Activated CD8-positive, alpha-beta T cell treated with anti-CD3 and anti-CD28 coated beads for 36 hours (primary cell): Measurements from ENCODE around the gene TALDO1. TPM values are rescaled to one million over a fixed set of nuclear protein-coding genes. Genes with fewer than 3 reads are reported as not detected.
A peak's percentile ranks its signal among the peaks of the same experiment; 100 is the strongest.

Source experiments
- ATAC-seq: fragments of 200-7000 bp; cut with Tn5 transposase; one replicate; pipeline ENCODE4 v1.10.0; 2021; ENCODE audit warnings: mild to moderate bottlenecking, moderate library complexity
- CTCF ChIA-PET: fragments of 350-600 bp; sonication (Branson Sonifier 250); formaldehyde crosslinking; loops from one replicate; lab custom pipeline; 2021; ENCODE audit warnings: antibody characterized with exemption; lab: Charles Lee
- POLR2A ChIA-PET: fragments of 350-600 bp; sonication (Branson Sonifier 250); formaldehyde crosslinking; loops from one replicate; lab custom pipeline; 2021; ENCODE audit warnings: antibody characterized with exemption; lab: Charles Lee
- DNase-seq: peaks from one replicate; pipeline ENCODE4 v3.0.0-alpha.2; 2020
- H3K27ac Mint-ChIP-seq: one replicate; pipeline ENCODE4 v1.8.0; 2021; ENCODE audit warnings: mild to moderate bottlenecking, mixed read lengths
- H3K27me3 Mint-ChIP-seq: one replicate; pipeline ENCODE4 v1.8.0; 2021; ENCODE audit warnings: mixed read lengths
- H3K36me3 Mint-ChIP-seq: one replicate; pipeline ENCODE4 v1.8.0; 2021; ENCODE audit warnings: low read depth, mixed read lengths
- H3K4me1 Mint-ChIP-seq: one replicate; pipeline ENCODE4 v1.8.0; 2021; ENCODE audit warnings: low read depth, mixed read lengths
- H3K4me3 Mint-ChIP-seq: one replicate; pipeline ENCODE4 v1.8.0; 2021; ENCODE audit warnings: mild to moderate bottlenecking, moderate library complexity, mixed read lengths
- H3K9me3 Mint-ChIP-seq: one replicate; pipeline ENCODE4 v1.8.0; 2021; ENCODE audit warnings: mixed read lengths
- intact Hi-C: fragments of 100-400 bp; cut with micrococcal nuclease; formaldehyde crosslinking; loops from one replicate; pipeline ENCODE4 v1.10.0; 2022
- total RNA-seq, 2 experiments: library from RNA; stranded (reverse); gene quantifications; one replicate each; pipeline ENCODE4 v1.2.3, GENCODE V29; 2021
- TF ChIP-seq, protein P1 (sequence below): fragments of 200-600 bp; IDR thresholded peaks from one replicate; pipeline ENCODE4 v1.8.0; 2022; ENCODE audit warnings: antibody characterized with exemption, mild to moderate bottlenecking

The TALDO1 gene
- total RNA-seq, 2 experiments from 2014 or later: 234 to 241 TPM

DNA sequence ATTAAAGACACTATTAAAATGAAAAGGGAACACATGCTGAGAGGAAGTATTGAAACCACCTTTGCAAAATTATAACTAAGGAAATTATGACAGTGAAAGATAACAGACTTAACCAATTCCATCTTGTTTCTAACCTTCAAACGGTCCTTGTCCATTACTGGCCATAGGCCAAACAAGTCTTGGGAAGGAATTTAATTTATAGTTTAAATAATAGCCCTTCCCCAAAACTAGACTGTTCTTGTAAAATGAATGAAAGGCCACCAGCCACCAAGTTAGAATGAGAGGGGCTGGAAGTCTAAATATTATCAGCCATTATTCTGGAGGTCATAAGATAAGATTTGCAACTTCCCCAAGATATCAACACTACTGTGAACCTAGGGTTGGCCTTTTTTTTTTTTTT, 1.8 kb upstream of the TALDO1 start:
- ATAC-seq (no peak), DNase-seq (no peak)
- Mint-ChIP-seq H3K9me3 (no peaks in the 10 kb centered on the region), H3K27me3 (no peaks in the 10 kb centered on the region), H3K27ac (no peak overlapping the region), H3K4me3 (no peak overlapping the region), H3K4me1 (peaks cover 14% of the 10 kb centered on the region), H3K36me3 (peaks cover 3% of the 10 kb centered on the region)
- TF ChIP-seq, protein P1, sequence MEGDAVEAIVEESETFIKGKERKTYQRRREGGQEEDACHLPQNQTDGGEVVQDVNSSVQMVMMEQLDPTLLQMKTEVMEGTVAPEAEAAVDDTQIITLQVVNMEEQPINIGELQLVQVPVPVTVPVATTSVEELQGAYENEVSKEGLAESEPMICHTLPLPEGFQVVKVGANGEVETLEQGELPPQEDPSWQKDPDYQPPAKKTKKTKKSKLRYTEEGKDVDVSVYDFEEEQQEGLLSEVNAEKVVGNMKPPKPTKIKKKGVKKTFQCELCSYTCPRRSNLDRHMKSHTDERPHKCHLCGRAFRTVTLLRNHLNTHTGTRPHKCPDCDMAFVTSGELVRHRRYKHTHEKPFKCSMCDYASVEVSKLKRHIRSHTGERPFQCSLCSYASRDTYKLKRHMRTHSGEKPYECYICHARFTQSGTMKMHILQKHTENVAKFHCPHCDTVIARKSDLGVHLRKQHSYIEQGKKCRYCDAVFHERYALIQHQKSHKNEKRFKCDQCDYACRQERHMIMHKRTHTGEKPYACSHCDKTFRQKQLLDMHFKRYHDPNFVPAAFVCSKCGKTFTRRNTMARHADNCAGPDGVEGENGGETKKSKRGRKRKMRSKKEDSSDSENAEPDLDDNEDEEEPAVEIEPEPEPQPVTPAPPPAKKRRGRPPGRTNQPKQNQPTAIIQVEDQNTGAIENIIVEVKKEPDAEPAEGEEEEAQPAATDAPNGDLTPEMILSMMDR: no peak
- ChIA-PET CTCF (interaction anchor here (0.7 to 1.4 kb wide), 3 partner anchors 19 to 41 kb away, joined by 3 to 5 read pairs (median 3); no protein-coding TSS in a partner anchor), POLR2A (no interaction called here)
- intact Hi-C loops: no loop called here

DNA sequence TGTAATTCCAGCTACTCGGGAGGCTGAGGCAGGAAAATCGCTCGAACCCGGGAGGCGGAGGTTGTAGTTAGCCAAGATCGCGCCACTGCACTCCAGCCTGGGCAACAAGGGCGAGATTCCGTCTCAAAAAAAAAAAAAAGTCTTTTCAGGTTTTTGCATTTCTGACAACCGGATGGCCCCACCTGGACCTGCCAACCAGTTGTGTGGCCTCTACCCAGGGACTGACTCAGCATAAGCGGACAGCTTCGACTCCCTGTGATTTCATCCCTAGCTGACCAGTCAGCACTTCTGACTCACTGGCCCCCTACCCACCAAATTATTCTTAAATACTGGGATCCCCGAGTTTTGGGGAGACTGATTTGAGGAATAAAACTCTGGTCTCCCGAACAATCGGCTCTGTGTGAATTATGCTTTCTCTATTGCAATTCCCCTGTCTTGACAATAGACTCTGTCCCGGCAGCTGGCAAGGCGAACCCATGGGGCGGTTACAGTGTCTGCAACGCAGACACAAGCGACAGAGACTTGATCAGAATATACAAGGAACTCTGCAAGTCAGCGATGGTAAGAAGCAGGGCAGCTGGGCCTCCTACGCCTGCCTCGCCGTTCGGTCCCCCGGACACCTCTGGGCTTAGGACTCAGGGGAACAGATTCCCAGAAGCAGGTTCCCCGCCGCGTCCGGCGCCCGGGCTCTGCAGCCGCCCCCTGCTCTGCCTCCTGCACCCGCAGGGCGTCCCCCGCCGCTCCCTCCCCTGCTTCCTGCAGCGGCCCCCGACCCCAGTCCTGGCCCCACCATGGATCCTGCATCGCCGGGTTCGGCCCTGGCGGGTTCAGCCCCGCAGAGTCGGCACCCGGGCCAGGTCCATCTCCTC, 741 bp upstream of the TALDO1 start:
- Mint-ChIP-seq H3K36me3 (peaks cover 3% of the 10 kb centered on the region), H3K9me3 (no peaks in the 10 kb centered on the region), H3K27me3 (no peaks in the 10 kb centered on the region), H3K27ac (peak overlapping the region; percentile 73), H3K4me3 (peak overlapping the region; percentile 87), H3K4me1 (peaks cover 14% of the 10 kb centered on the region)
- peak; percentile 62 for DNase-seq
- TF ChIP-seq, protein P1: no peak
- peak; percentile 45 for ATAC-seq
- ChIA-PET POLR2A (interaction anchor here (0.7 to 3.0 kb wide), 10 partner anchors 10 to 170 kb away, joined by 3 to 14 read pairs (median 4); partner anchors contain the start of genes GATD1 and PHRF1), CTCF (interaction anchor here (1.6 to 3.8 kb wide), 3 partner anchors 9 to 227 kb away, joined by 4 to 24 read pairs (median 6); no protein-coding TSS in a partner anchor)
- intact Hi-C loops: no loop called here

DNA sequence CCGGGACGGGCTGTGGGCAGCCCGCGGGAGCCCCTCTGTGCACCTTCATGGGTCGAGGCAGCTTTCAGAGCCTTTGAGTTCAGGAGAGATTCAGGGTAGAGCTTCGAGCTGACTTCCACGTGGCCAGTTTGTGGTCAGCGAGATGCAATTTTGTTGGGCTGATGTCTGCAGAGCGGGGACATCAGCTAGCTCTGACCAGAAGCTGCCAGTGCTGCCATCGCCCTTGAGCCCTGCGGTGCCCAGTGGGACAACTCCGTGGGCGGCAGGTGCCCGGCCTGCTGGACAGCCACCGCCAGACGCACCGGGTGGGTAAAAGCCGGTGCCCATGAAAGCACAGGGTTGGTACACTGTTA, 719 bp downstream of the TALDO1 start:
- Mint-ChIP-seq H3K9me3 (no peaks in the 10 kb centered on the region), H3K4me3 (peak overlapping the region; percentile 87), H3K4me1 (peaks cover 14% of the 10 kb centered on the region), H3K27ac (peak overlapping the region; percentile 77), H3K27me3 (no peaks in the 10 kb centered on the region), H3K36me3 (peaks cover 3% of the 10 kb centered on the region)
- ChIA-PET POLR2A (interaction anchor here (0.9 to 3.0 kb wide), 9 partner anchors 9 to 241 kb away, joined by 3 to 14 read pairs (median 4); partner anchors contain the start of genes GATD1 and RNH1), CTCF (interaction anchor here (1.0 to 3.8 kb wide), 8 partner anchors 10 to 229 kb away, joined by 3 to 24 read pairs (median 4); no protein-coding TSS in a partner anchor)
- no peak for ATAC-seq
- intact Hi-C loops: no loop called here
- DNase-seq: no peak
- TF ChIP-seq, protein P1: no peak

DNA sequence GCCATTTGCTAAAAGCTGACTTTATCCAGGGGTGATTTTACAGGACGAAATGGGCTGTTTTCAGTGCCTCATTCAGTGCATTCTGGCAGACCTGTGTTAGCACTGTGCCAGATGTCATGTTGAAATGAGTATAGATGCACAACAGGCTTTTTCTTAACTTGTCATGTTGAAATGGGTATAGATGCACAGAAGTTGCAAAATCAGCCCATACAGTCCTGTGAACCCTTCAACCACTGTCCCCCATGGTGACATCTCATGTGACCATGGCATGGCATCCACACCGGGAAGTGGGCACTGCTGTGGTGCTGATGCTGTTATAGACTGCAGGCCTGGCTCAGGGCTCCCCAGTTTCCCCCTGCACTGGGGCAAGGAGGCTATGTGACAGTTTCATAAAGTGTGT, 2.5 kb downstream of the TALDO1 start:
- Mint-ChIP-seq H3K9me3 (no peaks in the 10 kb centered on the region), H3K4me1 (peaks cover 14% of the 10 kb centered on the region), H3K27me3 (no peaks in the 10 kb centered on the region), H3K36me3 (peaks cover 3% of the 10 kb centered on the region), H3K27ac (no peak overlapping the region), H3K4me3 (peak overlapping the region; percentile 58)
- ChIA-PET CTCF (interaction anchor here (3.8 kb wide), 1 partner anchor 23 kb away, joined by 24 read pairs; no protein-coding TSS in a partner anchor), POLR2A (interaction anchor here (1.2 to 3.0 kb wide), 2 partner anchors 9 to 27 kb away, joined by 3 to 14 read pairs; partner anchors contain the start of gene GATD1)
- intact Hi-C loops: no loop called here
- DNase-seq (no peak), ATAC-seq (no peak)
- TF ChIP-seq, protein P1: no peak
